Measurements from ENCODE around the gene DDX23. TPM values are rescaled to one million over a fixed set of nuclear protein-coding genes. Genes with fewer than 3 reads are reported as not detected.

The DDX23 gene
- total RNA-seq, 1 donor: 53.6 TPM

GRCh38 chr12:48890657-48891418, 38.9 kb upstream of the DDX23 start:
- Histone ChIP-seq H4K20me1 (ENCODE audit: insufficient read depth, low read length) (no peaks in the 10 kb centered on the region), H3K4me3 (ENCODE audit: insufficient read depth, low read length) (peak overlapping the region; percentile 45), H2AFZ (ENCODE audit: low read length) (peak overlapping the region; percentile 70), H3K36me3 (ENCODE audit: insufficient read depth, low read length) (no peaks in the 10 kb centered on the region), H3K4me2 (ENCODE audit: insufficient read depth, low read length) (peak overlapping the region; percentile 69), H3K79me2 (ENCODE audit: insufficient read depth, low read length) (no peaks in the 10 kb centered on the region), H3K27ac (ENCODE audit: low read depth, low read length) (no peak overlapping the region), H3K9me3 (ENCODE audit: low read depth, low read length) (no peaks in the 10 kb centered on the region), H3K27me3 (ENCODE audit: insufficient read depth, low read length) (peaks cover 10% of the 10 kb centered on the region), H3K4me1 (ENCODE audit: insufficient read depth, low read length) (peaks cover 4% of the 10 kb centered on the region)
- DNase-seq (ENCODE audit: insufficient read length, low spot score, missing footprints): peak; percentile 87
- TF ChIP-seq, protein P1, sequence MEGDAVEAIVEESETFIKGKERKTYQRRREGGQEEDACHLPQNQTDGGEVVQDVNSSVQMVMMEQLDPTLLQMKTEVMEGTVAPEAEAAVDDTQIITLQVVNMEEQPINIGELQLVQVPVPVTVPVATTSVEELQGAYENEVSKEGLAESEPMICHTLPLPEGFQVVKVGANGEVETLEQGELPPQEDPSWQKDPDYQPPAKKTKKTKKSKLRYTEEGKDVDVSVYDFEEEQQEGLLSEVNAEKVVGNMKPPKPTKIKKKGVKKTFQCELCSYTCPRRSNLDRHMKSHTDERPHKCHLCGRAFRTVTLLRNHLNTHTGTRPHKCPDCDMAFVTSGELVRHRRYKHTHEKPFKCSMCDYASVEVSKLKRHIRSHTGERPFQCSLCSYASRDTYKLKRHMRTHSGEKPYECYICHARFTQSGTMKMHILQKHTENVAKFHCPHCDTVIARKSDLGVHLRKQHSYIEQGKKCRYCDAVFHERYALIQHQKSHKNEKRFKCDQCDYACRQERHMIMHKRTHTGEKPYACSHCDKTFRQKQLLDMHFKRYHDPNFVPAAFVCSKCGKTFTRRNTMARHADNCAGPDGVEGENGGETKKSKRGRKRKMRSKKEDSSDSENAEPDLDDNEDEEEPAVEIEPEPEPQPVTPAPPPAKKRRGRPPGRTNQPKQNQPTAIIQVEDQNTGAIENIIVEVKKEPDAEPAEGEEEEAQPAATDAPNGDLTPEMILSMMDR (IDR thresholded peaks at IDR 0.05; ENCODE audit: extremely low read depth, low read depth, low read length): peak; percentile 85

GRCh38 chr12:48889679-48890078, 37.7 kb upstream of the DDX23 start:
- Histone ChIP-seq H3K27me3 (ENCODE audit: insufficient read depth, low read length) (peaks cover 10% of the 10 kb centered on the region), H3K27ac (ENCODE audit: low read depth, low read length) (no peak overlapping the region), H3K79me2 (ENCODE audit: insufficient read depth, low read length) (no peaks in the 10 kb centered on the region), H4K20me1 (ENCODE audit: insufficient read depth, low read length) (no peaks in the 10 kb centered on the region), H3K9me3 (ENCODE audit: low read depth, low read length) (no peaks in the 10 kb centered on the region), H3K4me2 (ENCODE audit: insufficient read depth, low read length) (no peak overlapping the region), H3K36me3 (ENCODE audit: insufficient read depth, low read length) (no peaks in the 10 kb centered on the region), H2AFZ (ENCODE audit: low read length) (no peak overlapping the region), H3K4me3 (ENCODE audit: insufficient read depth, low read length) (no peak overlapping the region), H3K4me1 (ENCODE audit: insufficient read depth, low read length) (peaks cover 4% of the 10 kb centered on the region)
- TF ChIP-seq, protein P1 (IDR thresholded peaks at IDR 0.05; ENCODE audit: extremely low read depth, low read depth, low read length): no peak
- peak; percentile 17 for DNase-seq (ENCODE audit: insufficient read length, low spot score, missing footprints)

DNA sequence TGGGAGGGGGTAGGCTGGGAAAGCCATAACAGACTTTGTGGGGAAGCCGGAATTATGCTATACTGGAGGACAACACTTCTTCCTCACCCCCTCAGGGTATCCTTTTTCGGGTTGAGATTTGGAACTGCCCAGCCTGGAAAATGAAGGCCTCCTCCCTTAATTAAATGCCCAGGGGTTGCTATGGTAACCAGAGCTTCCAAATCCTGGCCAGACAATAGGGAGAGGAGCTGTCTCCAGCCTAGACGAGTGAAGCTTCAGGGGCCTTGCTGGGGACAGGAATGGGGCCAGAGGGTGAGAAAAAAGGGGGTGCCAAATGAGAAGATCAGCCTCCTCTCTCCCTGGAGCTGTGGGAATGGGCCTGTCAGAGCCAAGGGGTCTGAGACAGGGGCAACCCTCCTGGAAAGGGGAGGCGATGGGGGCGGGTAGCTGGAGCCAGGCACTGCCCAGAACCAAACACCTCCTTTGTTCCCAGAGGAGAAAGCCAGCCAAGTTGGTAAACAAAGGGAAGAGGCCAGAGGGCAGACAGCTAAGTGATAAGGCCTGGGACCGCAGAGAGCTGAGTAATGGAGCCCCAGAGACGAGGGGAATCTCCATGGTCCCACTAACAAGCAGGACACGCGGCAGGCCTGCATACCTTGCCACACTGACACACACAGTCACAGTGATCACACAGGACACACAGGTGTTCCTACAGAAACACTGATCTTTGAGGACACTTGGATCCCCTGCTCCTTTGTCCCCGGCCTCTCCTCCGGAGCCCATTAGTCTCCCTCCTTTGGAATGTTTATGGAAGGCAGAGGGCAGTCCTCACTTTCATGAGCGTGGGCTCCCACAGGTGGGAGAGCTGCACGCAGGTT, 31.6 kb upstream of the DDX23 start:
- no peak for DNase-seq (ENCODE audit: insufficient read length, low spot score, missing footprints)
- no peak overlapping the region for H3K27ac ChIP-seq (ENCODE audit: low read depth, low read length)
- H2AFZ ChIP-seq (ENCODE audit: low read length): no peak overlapping the region
- TF ChIP-seq, protein P1 (IDR thresholded peaks at IDR 0.05; ENCODE audit: extremely low read depth, low read depth, low read length): no peak
- H3K4me1 ChIP-seq (ENCODE audit: insufficient read depth, low read length): peaks cover 15% of the 10 kb centered on the region
- no peaks in the 10 kb centered on the region for H3K79me2 ChIP-seq (ENCODE audit: insufficient read depth, low read length)
- H3K27me3 ChIP-seq (ENCODE audit: insufficient read depth, low read length): peaks cover 21% of the 10 kb centered on the region
- no peak overlapping the region for H3K4me3 ChIP-seq (ENCODE audit: insufficient read depth, low read length)
- no peaks in the 10 kb centered on the region for H3K36me3 ChIP-seq (ENCODE audit: insufficient read depth, low read length)
- no peaks in the 10 kb centered on the region for H3K9me3 ChIP-seq (ENCODE audit: low read depth, low read length)
- no peaks in the 10 kb centered on the region for H4K20me1 ChIP-seq (ENCODE audit: insufficient read depth, low read length)
- no peak overlapping the region for H3K4me2 ChIP-seq (ENCODE audit: insufficient read depth, low read length)

DNA sequence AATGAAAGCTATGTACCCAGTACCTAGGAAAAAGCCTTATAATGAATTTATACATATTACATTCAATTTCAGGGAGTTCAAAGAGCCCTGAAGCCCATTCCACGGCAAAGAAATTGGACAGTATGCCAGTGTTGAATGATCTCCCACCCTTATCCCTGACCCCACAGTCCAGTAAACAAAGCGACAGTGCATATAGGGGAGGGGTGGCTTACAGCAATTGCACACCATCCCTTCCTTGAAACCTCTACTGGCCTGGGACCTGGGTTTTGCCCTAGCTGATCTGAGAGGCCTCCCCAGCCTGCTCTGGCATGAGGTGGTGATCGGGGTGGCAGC, 31.0 kb upstream of the DDX23 start:
- Histone ChIP-seq H3K4me3 (ENCODE audit: insufficient read depth, low read length) (no peak overlapping the region), H3K27me3 (ENCODE audit: insufficient read depth, low read length) (peaks cover 21% of the 10 kb centered on the region), H3K4me1 (ENCODE audit: insufficient read depth, low read length) (peaks cover 15% of the 10 kb centered on the region), H2AFZ (ENCODE audit: low read length) (no peak overlapping the region), H3K36me3 (ENCODE audit: insufficient read depth, low read length) (no peaks in the 10 kb centered on the region), H3K79me2 (ENCODE audit: insufficient read depth, low read length) (no peaks in the 10 kb centered on the region), H4K20me1 (ENCODE audit: insufficient read depth, low read length) (no peaks in the 10 kb centered on the region), H3K4me2 (ENCODE audit: insufficient read depth, low read length) (peak overlapping the region; percentile 90), H3K9me3 (ENCODE audit: low read depth, low read length) (no peaks in the 10 kb centered on the region), H3K27ac (ENCODE audit: low read depth, low read length) (no peak overlapping the region)
- DNase-seq (ENCODE audit: insufficient read length, low spot score, missing footprints): no peak
- TF ChIP-seq, protein P1 (IDR thresholded peaks at IDR 0.05; ENCODE audit: extremely low read depth, low read depth, low read length): no peak

Data from osteoblast (primary cell).